PC-9 (cell line): ENCODE measurements around the gene MED13L. TPM values are rescaled to one million over a fixed set of nuclear protein-coding genes. Genes with fewer than 3 reads are reported as not detected.

Experiments used
- BruUV-seq: library from RNA; stranded (reverse); fragments of 400-500 nt; replicated peaks from 2 replicates; lab custom pipeline; 2021; lab: Mats Ljungman, UMichigan
- CTCF ChIA-PET: fragments of 300-600 bp; sonication (Branson Sonifier 250); formaldehyde crosslinking; loops from one replicate; lab custom pipeline; 2022; ENCODE audit warnings: antibody characterized with exemption; lab: Charles Lee
- POLR2A ChIA-PET: fragments of 300-600 bp; sonication (Branson Sonifier 250); formaldehyde crosslinking; loops from one replicate; lab custom pipeline; 2022; ENCODE audit warnings: antibody characterized with exemption; ENCODE audit not compliant: unreplicated experiment; lab: Charles Lee
- DNase-seq, 2 experiments: peaks; one replicate each; pipeline versions ENCODE4 v3.0.0 to v3.0.0-alpha.2; 2015 to 2022; ENCODE audit warnings: mixed read lengths in 1 of 2
- H2AFZ ChIP-seq: fragments of 200-600 bp; sonication (generic); 2 replicates; pipeline ENCODE4 v1.8.1; 2017; ENCODE audit warnings: antibody characterized with exemption
- H3F3A ChIP-seq: fragments of 200-600 bp; sonication (generic); 2 replicates; pipeline ENCODE4 v1.8.1; 2017; ENCODE audit warnings: antibody characterized with exemption, mild to moderate bottlenecking, low read depth; ENCODE audit not compliant: insufficient read depth
- H3K27ac ChIP-seq: fragments of 200-600 bp; sonication (generic); 2 replicates; pipeline ENCODE4 v1.6.1; 2016; ENCODE audit warnings: mixed run types
- H3K27me3 ChIP-seq: fragments of 200-600 bp; sonication (generic); 2 replicates; pipeline ENCODE4 v1.6.1; 2016; ENCODE audit warnings: low read depth, mixed run types; ENCODE audit not compliant: insufficient read depth
- H3K36me3 ChIP-seq: fragments of 200-600 bp; sonication (generic); 2 replicates; pipeline ENCODE4 v1.6.1; 2016; ENCODE audit warnings: low read depth, mixed run types
- H3K4me1 ChIP-seq: fragments of 200-600 bp; sonication (generic); replicated peaks from 2 replicates; pipeline ENCODE4 v1.6.1; 2016; ENCODE audit warnings: mixed run types; ENCODE audit not compliant: insufficient read depth
- H3K4me2 ChIP-seq: fragments of 200-600 bp; sonication (generic); 2 replicates; pipeline ENCODE4 v1.6.1; 2017; ENCODE audit warnings: mixed run types
- H3K4me3 ChIP-seq: fragments of 200-600 bp; sonication (generic); 2 replicates; pipeline ENCODE4 v1.6.1; 2016; ENCODE audit warnings: mixed run types
- H3K79me2 ChIP-seq: fragments of 200-600 bp; sonication (generic); 2 replicates; pipeline ENCODE4 v1.6.1; 2017; ENCODE audit warnings: low read depth, mixed run types
- H3K9me2 ChIP-seq: fragments of 200-600 bp; sonication (generic); 2 replicates; pipeline ENCODE4 v1.8.1; 2017; ENCODE audit warnings: mild to moderate bottlenecking; ENCODE audit not compliant: insufficient read depth
- H3K9me3 ChIP-seq: fragments of 200-600 bp; sonication (generic); 2 replicates; pipeline ENCODE4 v1.8.1; 2016; ENCODE audit warnings: low read depth; ENCODE audit not compliant: insufficient read depth
- H4K20me1 ChIP-seq: fragments of 200-600 bp; sonication (generic); 2 replicates; pipeline ENCODE4 v1.8.1; 2017; ENCODE audit not compliant: insufficient read depth
- CTCF ChIP-seq: fragments of 200-600 bp; sonication (generic); conservative IDR thresholded peaks from 2 replicates; pipeline ENCODE4 v1.6.1; 2017; ENCODE audit warnings: mixed run types, antibody characterized with exemption, mild to moderate bottlenecking, moderate library complexity
- EZH2 ChIP-seq: fragments of 200-600 bp; sonication (generic); IDR thresholded peaks from 2 replicates; pipeline ENCODE4 v1.8.0; 2017; ENCODE audit warnings: antibody characterized with exemption, low read depth
- intact Hi-C: fragments of 100-400 bp; cut with micrococcal nuclease; formaldehyde crosslinking; loops from one replicate; pipeline ENCODE4 v1.10.0; 2022; ENCODE audit not compliant: unreplicated experiment
- total RNA-seq: library from RNA; stranded (reverse); gene quantifications from 2 replicates; pipeline ENCODE4 v1.2.3, GENCODE V29; 2021

MED13L gene
- total RNA-seq, 1 experiment from 2014 or later = 89.5 TPM

DNA sequence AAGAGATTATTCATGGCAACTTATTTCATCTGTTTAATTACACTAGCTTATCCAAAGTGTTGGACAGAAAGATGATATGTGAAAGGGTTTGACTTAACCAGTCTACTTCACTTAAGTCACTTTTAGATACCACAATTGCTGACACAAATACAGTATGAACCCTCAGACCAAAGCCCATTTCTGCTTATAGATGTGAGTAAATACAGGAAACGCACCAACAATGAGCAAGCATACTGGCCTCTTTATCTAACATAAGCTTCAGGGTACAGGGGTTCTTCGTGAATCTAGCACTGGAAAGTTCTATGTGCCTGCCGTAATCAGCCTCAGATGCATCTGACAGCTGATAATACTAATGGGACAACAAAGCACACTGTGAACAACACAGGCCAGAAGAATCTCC lies 209.6 kb downstream of the MED13L start:
- Histone ChIP-seq H3K36me3 (no peaks in the 10 kb centered on the region), H3K79me2 (peaks cover 62% of the 10 kb centered on the region), H3K4me2 (no peak overlapping the region), H3K4me3 (no peak overlapping the region), H3K27me3 (no peaks in the 10 kb centered on the region), H3K27ac (no peak overlapping the region), H4K20me1 (peaks cover 33% of the 10 kb centered on the region), H3K9me2 (no peaks in the 10 kb centered on the region), H2AFZ (no peak overlapping the region), H3F3A (no peaks in the 10 kb centered on the region; the same call in 1 of the 2 replicates), H3K9me3 (no peaks in the 10 kb centered on the region), H3K4me1 (no peaks in the 10 kb centered on the region)
- intact Hi-C loops = loop anchor here (5.0 kb wide), 2 partner anchors 169 to 629 kb away; no protein-coding TSS in a partner anchor
- POLR2A ChIA-PET = no interaction called here
- TF ChIP-seq CTCF (no peak), EZH2 (no peak)
- DNase-seq = no peak
- BruUV-seq = no TSS peak
- CTCF ChIA-PET = no interaction called here

GRCh38 chr12:116066381-116067230 lies 210.9 kb downstream of the MED13L start:
- no peak overlapping the region for H3K4me3 ChIP-seq
- H3F3A ChIP-seq = no peaks in the 10 kb centered on the region; the same call in 1 of the 2 replicates
- no TSS peak for BruUV-seq
- H3K9me2 ChIP-seq = no peaks in the 10 kb centered on the region
- H3K27me3 ChIP-seq = no peaks in the 10 kb centered on the region
- DNase-seq = peak in 1 of 2 experiments; percentile 37
- H4K20me1 ChIP-seq = peaks cover 26% of the 10 kb centered on the region
- H2AFZ ChIP-seq = no peak overlapping the region
- no peak overlapping the region for H3K4me2 ChIP-seq
- H3K36me3 ChIP-seq = no peaks in the 10 kb centered on the region
- ChIA-PET POLR2A (no interaction called here), CTCF (no interaction called here)
- intact Hi-C loops = loop anchor here (5.0 kb wide), 2 partner anchors 171 to 631 kb away; no protein-coding TSS in a partner anchor
- no peaks in the 10 kb centered on the region for H3K4me1 ChIP-seq
- TF ChIP-seq EZH2 (no peak), CTCF (peak; percentile 82)
- no peaks in the 10 kb centered on the region for H3K9me3 ChIP-seq
- no peak overlapping the region for H3K27ac ChIP-seq
- H3K79me2 ChIP-seq = peaks cover 64% of the 10 kb centered on the region

DNA sequence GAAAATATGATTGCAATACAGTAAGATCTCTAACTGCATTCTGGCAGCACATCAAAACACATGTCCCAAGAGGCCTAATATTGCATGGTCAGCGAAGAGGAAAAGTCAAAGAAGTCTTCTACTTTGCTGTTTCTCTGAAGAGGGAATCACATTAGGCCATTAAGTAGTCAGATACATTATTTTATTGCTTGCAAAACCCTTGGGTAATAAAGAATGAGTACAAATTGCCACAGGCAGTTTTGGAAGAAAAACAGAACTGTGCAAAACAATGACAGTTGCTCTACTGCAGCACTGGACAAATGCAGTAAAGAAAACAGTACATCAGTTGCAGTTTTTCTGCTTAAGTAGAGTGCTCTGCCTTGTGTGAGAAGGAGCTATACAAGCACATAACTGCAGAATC lies 211.9 kb downstream of the MED13L start:
- no peaks in the 10 kb centered on the region for H3K9me3 ChIP-seq
- no peak overlapping the region for H3K4me2 ChIP-seq
- H4K20me1 ChIP-seq = peaks cover 27% of the 10 kb centered on the region
- ChIA-PET POLR2A (no interaction called here), CTCF (no interaction called here)
- no peak overlapping the region for H2AFZ ChIP-seq
- no peaks in the 10 kb centered on the region for H3K36me3 ChIP-seq
- intact Hi-C loops = loop anchor here (5.0 kb wide), 2 partner anchors 172 to 632 kb away; no protein-coding TSS in a partner anchor
- H3K27ac ChIP-seq = no peak overlapping the region
- peaks cover 62% of the 10 kb centered on the region for H3K79me2 ChIP-seq
- DNase-seq = no peak
- BruUV-seq = no TSS peak
- no peaks in the 10 kb centered on the region for H3K4me1 ChIP-seq
- no peaks in the 10 kb centered on the region for H3K9me2 ChIP-seq
- TF ChIP-seq EZH2 (no peak), CTCF (no peak)
- no peaks in the 10 kb centered on the region for H3K27me3 ChIP-seq
- H3F3A ChIP-seq = no peaks in the 10 kb centered on the region
- H3K4me3 ChIP-seq = no peak overlapping the region
